Activated CD8-positive, alpha-beta T cell treated with anti-CD3 and anti-CD28 coated beads for 36 hours (primary cell): Measurements from ENCODE around the gene NBEA. TPM values are rescaled to one million over a fixed set of nuclear protein-coding genes. Genes with fewer than 3 reads are reported as not detected.

Source experiments
- ATAC-seq: fragments of 200-7000 bp; cut with Tn5 transposase; one replicate; pipeline ENCODE4 v1.10.0; 2021; ENCODE audit warnings: mild to moderate bottlenecking, moderate library complexity
- CTCF ChIA-PET: fragments of 350-600 bp; sonication (Branson Sonifier 250); formaldehyde crosslinking; loops from one replicate; lab custom pipeline; 2021; ENCODE audit warnings: antibody characterized with exemption; lab: Charles Lee
- POLR2A ChIA-PET: fragments of 350-600 bp; sonication (Branson Sonifier 250); formaldehyde crosslinking; loops from one replicate; lab custom pipeline; 2021; ENCODE audit warnings: antibody characterized with exemption; lab: Charles Lee
- DNase-seq: peaks from one replicate; pipeline ENCODE4 v3.0.0-alpha.2; 2020
- H3K27ac Mint-ChIP-seq: one replicate; pipeline ENCODE4 v1.8.0; 2021; ENCODE audit warnings: mild to moderate bottlenecking, mixed read lengths
- H3K27me3 Mint-ChIP-seq: one replicate; pipeline ENCODE4 v1.8.0; 2021; ENCODE audit warnings: mixed read lengths
- H3K36me3 Mint-ChIP-seq: one replicate; pipeline ENCODE4 v1.8.0; 2021; ENCODE audit warnings: low read depth, mixed read lengths
- H3K4me1 Mint-ChIP-seq: one replicate; pipeline ENCODE4 v1.8.0; 2021; ENCODE audit warnings: low read depth, mixed read lengths
- H3K4me3 Mint-ChIP-seq: one replicate; pipeline ENCODE4 v1.8.0; 2021; ENCODE audit warnings: mild to moderate bottlenecking, moderate library complexity, mixed read lengths
- H3K9me3 Mint-ChIP-seq: one replicate; pipeline ENCODE4 v1.8.0; 2021; ENCODE audit warnings: mixed read lengths
- CTCF ChIP-seq: fragments of 200-600 bp; IDR thresholded peaks from one replicate; pipeline ENCODE4 v1.8.0; 2022; ENCODE audit warnings: antibody characterized with exemption, mild to moderate bottlenecking
- intact Hi-C: fragments of 100-400 bp; cut with micrococcal nuclease; formaldehyde crosslinking; loops from one replicate; pipeline ENCODE4 v1.10.0; 2022
- total RNA-seq, 2 experiments: library from RNA; stranded (reverse); gene quantifications; one replicate each; pipeline ENCODE4 v1.2.3, GENCODE V29; 2021

Gene NBEA
- total RNA-seq, 2 experiments from 2014 or later = 0.38 to 0.60 TPM

GRCh38 chr13:35534343-35534742 is 592.3 kb downstream of the NBEA start:
- intact Hi-C loops = no loop called here
- no peak for ATAC-seq
- H3K36me3 Mint-ChIP-seq = no peaks in the 10 kb centered on the region

GRCh38 chr13:35548790-35549189 is 606.7 kb downstream of the NBEA start:
- ATAC-seq (no peak), DNase-seq (no peak)
- no peaks in the 10 kb centered on the region for H3K9me3 Mint-ChIP-seq
- H3K4me3 Mint-ChIP-seq = no peak overlapping the region
- H3K27me3 Mint-ChIP-seq = no peaks in the 10 kb centered on the region
- no peak for TF ChIP-seq CTCF
- no peaks in the 10 kb centered on the region for H3K4me1 Mint-ChIP-seq
- ChIA-PET POLR2A (interaction anchor here (0.9 kb wide), 1 partner anchor 68 kb away, joined by 3 read pairs; no protein-coding TSS in a partner anchor), CTCF (no interaction called here)
- H3K36me3 Mint-ChIP-seq = no peaks in the 10 kb centered on the region
- intact Hi-C loops = no loop called here
- H3K27ac Mint-ChIP-seq = no peak overlapping the region

More at GRCh38 chr13:35534343-35534742, 592.3 kb downstream of the NBEA start:
- Mint-ChIP-seq H3K27me3 (no peaks in the 10 kb centered on the region), H3K4me1 (no peaks in the 10 kb centered on the region), H3K27ac (no peak overlapping the region), H3K4me3 (no peak overlapping the region), H3K9me3 (no peaks in the 10 kb centered on the region)
- POLR2A ChIA-PET = no interaction called here
- no peak for TF ChIP-seq CTCF
- CTCF ChIA-PET = no interaction called here
- DNase-seq = no peak

GRCh38 chr13:35549481-35549880 is 607.4 kb downstream of the NBEA start:
- Mint-ChIP-seq H3K36me3 (no peaks in the 10 kb centered on the region), H3K27me3 (no peaks in the 10 kb centered on the region), H3K4me1 (no peaks in the 10 kb centered on the region), H3K4me3 (no peak overlapping the region), H3K9me3 (no peaks in the 10 kb centered on the region), H3K27ac (no peak overlapping the region)
- no peak for TF ChIP-seq CTCF
- ChIA-PET CTCF (no interaction called here), POLR2A (no interaction called here)
- intact Hi-C loops = no loop called here
- no peak for DNase-seq
- no peak for ATAC-seq

- no peaks in the 10 kb centered on the region for H3K36me3 Mint-ChIP-seq
Measured at GRCh38 chr13:35552172-35552844, 610.2 kb downstream of the NBEA start.

More at GRCh38 chr13:35552172-35552844, 610.2 kb downstream of the NBEA start:
- Mint-ChIP-seq H3K27me3 (no peaks in the 10 kb centered on the region), H3K27ac (no peak overlapping the region), H3K4me1 (no peaks in the 10 kb centered on the region), H3K9me3 (no peaks in the 10 kb centered on the region), H3K4me3 (no peak overlapping the region)
- DNase-seq (no peak), ATAC-seq (no peak)
- intact Hi-C loops = no loop called here
- ChIA-PET CTCF (interaction anchor here (0.6 to 0.8 kb wide), 2 partner anchors 38 to 91 kb away, joined by 3 read pairs; no protein-coding TSS in a partner anchor), POLR2A (no interaction called here)
- TF ChIP-seq CTCF = no peak
